Measurements from ENCODE around the gene SEPTIN7. TPM values are rescaled to one million over a fixed set of nuclear protein-coding genes. Genes with fewer than 3 reads are reported as not detected.

The SEPTIN7 gene
- total RNA-seq, 1 donor: 244 TPM

- DNase-seq (ENCODE audit: low read depth): peak; percentile 67
- TF ChIP-seq, protein P1, sequence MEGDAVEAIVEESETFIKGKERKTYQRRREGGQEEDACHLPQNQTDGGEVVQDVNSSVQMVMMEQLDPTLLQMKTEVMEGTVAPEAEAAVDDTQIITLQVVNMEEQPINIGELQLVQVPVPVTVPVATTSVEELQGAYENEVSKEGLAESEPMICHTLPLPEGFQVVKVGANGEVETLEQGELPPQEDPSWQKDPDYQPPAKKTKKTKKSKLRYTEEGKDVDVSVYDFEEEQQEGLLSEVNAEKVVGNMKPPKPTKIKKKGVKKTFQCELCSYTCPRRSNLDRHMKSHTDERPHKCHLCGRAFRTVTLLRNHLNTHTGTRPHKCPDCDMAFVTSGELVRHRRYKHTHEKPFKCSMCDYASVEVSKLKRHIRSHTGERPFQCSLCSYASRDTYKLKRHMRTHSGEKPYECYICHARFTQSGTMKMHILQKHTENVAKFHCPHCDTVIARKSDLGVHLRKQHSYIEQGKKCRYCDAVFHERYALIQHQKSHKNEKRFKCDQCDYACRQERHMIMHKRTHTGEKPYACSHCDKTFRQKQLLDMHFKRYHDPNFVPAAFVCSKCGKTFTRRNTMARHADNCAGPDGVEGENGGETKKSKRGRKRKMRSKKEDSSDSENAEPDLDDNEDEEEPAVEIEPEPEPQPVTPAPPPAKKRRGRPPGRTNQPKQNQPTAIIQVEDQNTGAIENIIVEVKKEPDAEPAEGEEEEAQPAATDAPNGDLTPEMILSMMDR (IDR thresholded peaks at IDR 0.05; ENCODE audit: insufficient read depth, low read depth, low read length): peak; percentile 12
- no peak overlapping the region for H3K4me3 ChIP-seq (ENCODE audit: low read depth, low read length)
Observed at GRCh38 chr7:35758421-35758820, 42.4 kb upstream of the SEPTIN7 start.

- DNase-seq (ENCODE audit: low read depth): no peak
Observed at GRCh38 chr7:35760143-35760745, 40.6 kb upstream of the SEPTIN7 start.

GRCh38 chr7:35761871-35762677, 38.8 kb upstream of the SEPTIN7 start:
- H3K4me3 ChIP-seq (ENCODE audit: low read depth, low read length): no peak overlapping the region
- peak; percentile 91 for DNase-seq (ENCODE audit: low read depth)
- TF ChIP-seq, protein P1 (IDR thresholded peaks at IDR 0.05; ENCODE audit: insufficient read depth, low read depth, low read length): no peak

More at GRCh38 chr7:35760143-35760745, 40.6 kb upstream of the SEPTIN7 start:
- no peak overlapping the region for H3K4me3 ChIP-seq (ENCODE audit: low read depth, low read length)
- TF ChIP-seq, protein P1 (IDR thresholded peaks at IDR 0.05; ENCODE audit: insufficient read depth, low read depth, low read length): no peak

DNA sequence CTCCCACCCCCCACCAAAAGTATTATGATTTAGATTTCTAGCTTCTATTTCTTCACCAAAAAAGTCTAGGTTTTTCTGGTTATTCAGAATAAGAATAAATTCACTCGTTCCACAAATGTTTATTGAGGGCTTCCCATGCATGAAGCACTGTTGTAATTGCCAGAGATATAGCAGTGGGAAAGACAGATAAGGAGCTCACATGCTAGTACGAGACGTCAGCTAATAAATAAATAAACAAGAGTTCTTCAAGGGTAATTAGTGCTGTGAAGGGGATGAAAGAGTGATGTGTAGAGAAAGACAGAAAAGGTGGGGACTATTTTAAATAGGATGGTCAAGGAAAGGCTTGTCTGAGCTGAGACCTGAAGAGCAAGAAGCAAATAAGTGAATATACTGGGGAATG, 38.1 kb upstream of the SEPTIN7 start:
- TF ChIP-seq, protein P1 (IDR thresholded peaks at IDR 0.05; ENCODE audit: insufficient read depth, low read depth, low read length): no peak
- peak; percentile 89 for DNase-seq (ENCODE audit: low read depth)
- no peak overlapping the region for H3K4me3 ChIP-seq (ENCODE audit: low read depth, low read length)

- no peak for DNase-seq (ENCODE audit: low read depth)
- H3K4me3 ChIP-seq (ENCODE audit: low read depth, low read length): no peak overlapping the region
- TF ChIP-seq, protein P1 (IDR thresholded peaks at IDR 0.05; ENCODE audit: insufficient read depth, low read depth, low read length): no peak
Observed at GRCh38 chr7:35768346-35768745, 32.5 kb upstream of the SEPTIN7 start.

- DNase-seq (ENCODE audit: low read depth): no peak
- TF ChIP-seq, protein P1 (IDR thresholded peaks at IDR 0.05; ENCODE audit: insufficient read depth, low read depth, low read length): no peak
- H3K4me3 ChIP-seq (ENCODE audit: low read depth, low read length): no peak overlapping the region
Observed at GRCh38 chr7:35771776-35772175, 29.1 kb upstream of the SEPTIN7 start.

All from fibroblast of villous mesenchyme (primary cell).